Liver (tissue), 9 donors: ENCODE measurements around the gene KRTAP10-6. TPM values are rescaled to one million over a fixed set of nuclear protein-coding genes. Genes with fewer than 3 reads are reported as not detected.
"Not testable (repeated sequence)": the region's sequence is repeated elsewhere in the genome, so short reads cannot be mapped to it uniquely, and the experiment has no call there.

Experiments used
- DNase-seq: peaks from one replicate; pipeline ENCODE4 v3.0.0-alpha.2; 2017; ENCODE audit warnings: low spot score
- H3K27ac ChIP-seq, 2 donors: one replicate each; pipeline ENCODE4 v1.7.0; 2013; ENCODE audit warnings: inconsistent platforms in 2 of 2, low read length in 2 of 2, control low read depth in 1 of 2, low read depth in 1 of 2, mild to moderate bottlenecking in 1 of 2
- H3K27me3 ChIP-seq, 4 donors: one replicate each; pipeline versions ENCODE4 v1.6.1 to v1.7.0; 2013; ENCODE audit warnings: low read length in 3 of 4, inconsistent platforms in 1 of 4, mild to moderate bottlenecking in 1 of 4, moderate library complexity in 1 of 4; ENCODE audit not compliant: control insufficient read depth in 4 of 4, insufficient read depth in 4 of 4
- H3K36me3 ChIP-seq, 4 donors: one replicate each; pipeline versions ENCODE4 v1.6.1 to v1.7.0; 2013; ENCODE audit warnings: low read length in 3 of 4, mild to moderate bottlenecking in 3 of 4, low read depth in 1 of 4, moderate library complexity in 1 of 4; ENCODE audit not compliant: control insufficient read depth in 4 of 4, insufficient read depth in 3 of 4
- H3K4me1 ChIP-seq, 4 donors: one replicate each; pipeline versions ENCODE4 v1.6.1 to v1.7.0; 2013; ENCODE audit warnings: low read length in 3 of 4, mild to moderate bottlenecking in 3 of 4, moderate library complexity in 1 of 4; ENCODE audit not compliant: control insufficient read depth in 4 of 4, insufficient read depth in 4 of 4
- H3K4me3 ChIP-seq, 3 donors: one replicate each; pipeline versions ENCODE4 v1.6.1 to v1.7.0; 2013; ENCODE audit warnings: low read length in 3 of 3, control low read depth in 1 of 3, low read depth in 1 of 3, mild to moderate bottlenecking in 1 of 3
- H3K9ac ChIP-seq, 2 donors: one replicate each; pipeline ENCODE4 v1.7.0; 2013; ENCODE audit warnings: low read length in 2 of 2, mild to moderate bottlenecking in 2 of 2, moderate library complexity in 2 of 2, control low read depth in 1 of 2, low read depth in 1 of 2
- H3K9me3 ChIP-seq, 4 donors: one replicate each; pipeline versions ENCODE4 v1.6.1 to v1.7.0; 2013; ENCODE audit warnings: low read length in 3 of 4; ENCODE audit not compliant: control insufficient read depth in 4 of 4
- EGR1 ChIP-seq, 2 donors: IDR thresholded peaks; 2 replicates each; pipeline ENCODE4 v1.6.1; 2016 to 2018; ENCODE audit warnings: antibody characterized with exemption in 2 of 2, low read depth in 2 of 2
- FOXA1 ChIP-seq: IDR thresholded peaks from 2 replicates; pipeline ENCODE4 v1.6.1; 2016; ENCODE audit warnings: antibody characterized with exemption
- HNF4A ChIP-seq, 2 donors: conservative IDR thresholded peaks; 2 replicates each; pipeline ENCODE4 v1.6.1; 2016; ENCODE audit warnings: antibody characterized with exemption in 2 of 2, mild to moderate bottlenecking in 2 of 2
- HNF4G ChIP-seq: IDR thresholded peaks from 2 replicates; pipeline ENCODE4 v1.6.1; 2016; ENCODE audit warnings: antibody characterized with exemption
- JUND ChIP-seq, 2 donors: IDR thresholded peaks; 2 replicates each; pipeline ENCODE4 v1.6.1; 2016; ENCODE audit warnings: antibody characterized with exemption in 2 of 2
- RAD21 ChIP-seq, 2 donors: IDR thresholded peaks; 2 replicates each; pipeline ENCODE4 v1.6.1; 2016; ENCODE audit warnings: antibody characterized with exemption in 2 of 2, mild to moderate bottlenecking in 2 of 2
- RXRA ChIP-seq, 2 donors: IDR thresholded peaks; 2 replicates each; pipeline ENCODE4 v1.6.1; 2017 to 2018; ENCODE audit warnings: antibody characterized with exemption in 2 of 2, mild to moderate bottlenecking in 1 of 2
- SP1 ChIP-seq: IDR thresholded peaks from 2 replicates; pipeline ENCODE4 v1.6.1; 2018; ENCODE audit warnings: antibody characterized with exemption, mild to moderate bottlenecking
- WGBS: extraction: QIAGEN DNeasy Blood & Tissue Kit; methylation state at CpG from one replicate; pipeline ENCODE4 v1.1.7; 2013; 5-methylcytosine and 5-hydroxymethylcytosine counted together
- polyA plus RNA-seq, 2 donors: library from polyadenylated mRNA; stranded (reverse) in 1 of 2; unstranded in 1 of 2; fragments of 200-250 nt in 1 of 2; fragments of >200 nt in 1 of 2; fragmentation: Nextera tagmentation in 1 of 2; extraction: Ambion mirVana in 1 of 2; gene quantifications; one replicate each; pipeline versions ENCODE4 v1.2.1 to v1.2.3, GENCODE V29; 2013 to 2015
- total RNA-seq, 2 donors: library from RNA; depleted of rRNA; stranded (reverse); fragments of >200 nt; gene quantifications; one replicate each; pipeline ENCODE4 v1.2.3, GENCODE V29; 2014
- TF ChIP-seq, protein P1 (sequence below): IDR thresholded peaks from 2 replicates; pipeline ENCODE4 v1.6.1; 2016; ENCODE audit warnings: antibody characterized with exemption
- TF ChIP-seq, protein P2 (sequence below): IDR thresholded peaks from 2 replicates; pipeline ENCODE4 v1.6.1; 2016; ENCODE audit warnings: antibody characterized with exemption
- TF ChIP-seq, protein P3 (sequence below): fragments of 150-350 bp; IDR thresholded peaks from 2 replicates; pipeline ENCODE4 v1.5.1; 2017; ENCODE audit warnings: improper control_type of control experiment, low read depth, low read length; ENCODE audit not compliant: missing input control
- TF ChIP-seq, protein P4 (sequence below): IDR thresholded peaks from 2 replicates; pipeline ENCODE4 v1.6.1; 2016; ENCODE audit warnings: antibody characterized with exemption, mild to moderate bottlenecking
- TF ChIP-seq, protein P5 (sequence below): IDR thresholded peaks from 2 replicates; pipeline ENCODE4 v1.6.1; 2016; ENCODE audit warnings: antibody characterized with exemption
- donor health status: healthy.
- donor health status: healthy.
- donor health status: healthy.
- donor health status: healthy.
- donor health status: healthy.

The KRTAP10-6 gene
- total and polyA plus RNA-seq, 4 donors: not detected

DNA sequence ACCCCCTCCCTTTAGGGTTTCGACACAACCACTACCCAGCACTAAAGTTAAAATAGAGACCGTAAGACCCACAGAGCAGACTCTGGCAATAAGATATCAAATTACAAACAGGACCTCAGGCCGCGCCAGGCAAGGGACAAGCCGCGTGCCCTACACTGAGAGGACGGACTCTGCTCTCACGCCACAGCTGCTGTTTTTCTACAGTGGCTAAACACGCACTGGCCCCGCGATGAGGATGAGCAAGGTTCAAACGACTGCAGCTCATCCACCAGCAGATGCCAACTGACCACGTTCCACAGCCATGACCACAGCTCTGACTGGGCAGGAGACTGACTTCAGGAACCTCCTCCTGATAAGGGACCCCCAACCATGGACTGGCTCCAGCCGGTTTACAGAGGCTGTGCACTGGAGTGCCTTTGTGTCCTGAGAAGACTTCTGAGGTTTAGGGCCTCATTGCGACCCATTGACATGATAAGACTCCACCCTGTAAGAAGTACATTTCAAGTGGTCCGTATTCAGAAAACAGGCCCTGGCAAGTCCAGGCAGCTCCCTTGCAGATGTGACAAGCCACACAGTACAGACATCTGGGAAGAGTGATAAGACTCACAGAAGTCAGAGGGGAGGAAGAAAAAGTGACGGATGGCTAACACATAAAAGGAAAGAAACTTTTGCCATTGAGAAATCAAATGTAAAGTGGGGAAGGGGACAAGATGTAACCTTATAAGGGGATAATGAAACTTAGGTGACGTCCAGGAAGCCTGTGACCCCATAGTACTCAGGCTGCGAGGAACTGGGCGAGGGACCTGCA is 1.5 kb upstream of the KRTAP10-6 start (continued):
- peak; percentile 86 for TF ChIP-seq SP1

DNA sequence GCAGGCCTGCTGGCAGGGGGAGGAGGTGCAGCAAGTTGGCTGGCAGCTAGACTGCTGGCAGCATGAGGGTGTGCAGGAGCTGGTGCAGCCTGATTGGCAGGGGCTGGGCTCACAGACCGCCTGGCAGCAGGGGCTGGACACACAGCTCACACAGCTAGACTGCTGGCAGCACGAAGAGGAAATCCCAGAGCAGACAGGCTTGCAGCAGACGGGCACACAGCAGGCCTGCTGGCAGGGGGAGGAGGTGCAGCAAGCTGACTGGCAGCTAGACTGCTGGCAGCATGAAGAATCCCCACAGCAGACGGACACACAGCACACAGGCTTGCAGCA is 539 bp downstream of the KRTAP10-6 start:
- WGBS: 34% methylated on average over 4 of the region's 4 CpGs
- H3K36me3 ChIP-seq, H3K4me3 ChIP-seq, H3K27me3 ChIP-seq, H3K27ac ChIP-seq, H3K9ac ChIP-seq, DNase-seq, H3K9me3 ChIP-seq: not testable (repeated sequence)
- H3K4me1 ChIP-seq: peaks cover 1 to 27% (median 16%) of the 10 kb centered on the region in 4 donors

DNA sequence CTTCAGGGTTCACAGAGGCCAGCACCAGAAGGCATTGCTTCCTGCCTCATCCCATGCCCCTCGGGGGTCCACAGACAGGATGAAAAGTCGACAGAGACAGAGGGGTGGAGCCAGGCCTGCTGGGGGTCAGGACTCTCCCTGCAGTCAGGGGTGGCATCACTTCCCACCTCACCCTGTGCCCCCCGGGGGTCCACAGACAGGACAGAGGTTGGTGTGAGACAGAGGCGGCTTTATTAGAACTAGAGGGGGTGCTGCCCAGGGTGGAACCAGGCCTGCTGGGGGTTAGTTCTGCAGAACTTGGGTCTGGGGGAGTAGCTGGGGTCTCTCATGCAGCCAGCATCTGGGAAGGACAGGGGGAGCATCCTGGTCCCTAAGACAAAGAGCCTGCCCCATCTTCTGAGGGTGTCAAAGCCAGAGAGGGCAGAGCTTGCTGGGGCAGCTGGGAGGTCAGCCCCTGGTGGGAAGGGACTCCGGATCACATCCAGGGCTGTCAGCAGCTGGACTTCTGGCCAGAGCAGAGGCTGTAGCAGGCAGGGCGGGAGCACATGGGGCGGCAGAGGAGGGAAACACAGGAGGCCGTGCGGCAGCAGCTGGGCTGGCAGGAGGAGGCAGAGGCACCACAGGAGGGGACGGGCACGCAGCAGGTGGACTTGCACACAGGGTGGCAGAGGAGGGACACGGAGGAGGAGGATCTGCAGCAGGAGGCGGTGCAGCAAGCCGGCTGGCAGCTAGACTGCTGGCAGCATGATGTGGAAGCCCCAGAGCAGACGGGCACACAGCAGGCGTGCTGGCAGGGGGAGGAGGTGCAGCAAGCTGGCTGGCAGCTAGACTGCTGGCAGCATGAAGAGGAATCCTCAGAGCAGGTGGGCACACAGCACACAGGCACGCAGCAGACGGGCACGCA is 1.2 kb downstream of the KRTAP10-6 start:
- not testable (repeated sequence) for H3K27ac ChIP-seq, DNase-seq, H3K9me3 ChIP-seq, H3K27me3 ChIP-seq, H3K9ac ChIP-seq, H3K36me3 ChIP-seq, H3K4me3 ChIP-seq
- 68% methylated on average over 18 of the region's 19 CpGs for WGBS
- H3K4me1 ChIP-seq: peaks cover 1 to 27% (median 16%) of the 10 kb centered on the region in 4 donors

DNA sequence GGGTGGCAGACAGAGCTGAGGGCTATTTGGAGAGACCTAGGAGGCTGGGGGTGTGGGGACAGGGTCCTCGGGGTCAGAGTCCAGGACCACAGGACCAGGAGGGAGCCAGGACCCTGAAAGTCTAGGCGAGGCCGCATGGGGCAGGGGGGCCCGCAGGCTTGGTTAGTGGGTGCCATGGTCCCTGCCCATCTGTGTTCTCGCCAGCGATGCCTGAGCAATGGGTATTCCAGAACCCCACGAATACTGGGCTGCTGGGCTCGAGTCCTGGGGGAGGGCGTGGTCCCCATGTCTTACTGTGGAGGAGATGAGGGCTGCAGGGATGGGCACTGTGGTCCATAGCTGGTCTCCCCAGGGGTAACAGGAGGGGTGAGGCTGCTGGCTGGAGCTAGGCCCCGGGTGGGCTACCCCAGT is 2.0 kb downstream of the KRTAP10-6 start:
- H3K9ac ChIP-seq: no peak overlapping the region
- no peaks in the 10 kb centered on the region for H3K36me3 ChIP-seq
- TF ChIP-seq, protein P1, sequence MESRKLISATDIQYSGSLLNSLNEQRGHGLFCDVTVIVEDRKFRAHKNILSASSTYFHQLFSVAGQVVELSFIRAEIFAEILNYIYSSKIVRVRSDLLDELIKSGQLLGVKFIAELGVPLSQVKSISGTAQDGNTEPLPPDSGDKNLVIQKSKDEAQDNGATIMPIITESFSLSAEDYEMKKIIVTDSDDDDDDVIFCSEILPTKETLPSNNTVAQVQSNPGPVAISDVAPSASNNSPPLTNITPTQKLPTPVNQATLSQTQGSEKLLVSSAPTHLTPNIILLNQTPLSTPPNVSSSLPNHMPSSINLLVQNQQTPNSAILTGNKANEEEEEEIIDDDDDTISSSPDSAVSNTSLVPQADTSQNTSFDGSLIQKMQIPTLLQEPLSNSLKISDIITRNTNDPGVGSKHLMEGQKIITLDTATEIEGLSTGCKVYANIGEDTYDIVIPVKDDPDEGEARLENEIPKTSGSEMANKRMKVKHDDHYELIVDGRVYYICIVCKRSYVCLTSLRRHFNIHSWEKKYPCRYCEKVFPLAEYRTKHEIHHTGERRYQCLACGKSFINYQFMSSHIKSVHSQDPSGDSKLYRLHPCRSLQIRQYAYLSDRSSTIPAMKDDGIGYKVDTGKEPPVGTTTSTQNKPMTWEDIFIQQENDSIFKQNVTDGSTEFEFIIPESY: no peak
- no peak for TF ChIP-seq EGR1 (IDR thresholded peaks at IDR 0.05; ENCODE audit: low read depth in 2 of 2)
- TF ChIP-seq, protein P2, sequence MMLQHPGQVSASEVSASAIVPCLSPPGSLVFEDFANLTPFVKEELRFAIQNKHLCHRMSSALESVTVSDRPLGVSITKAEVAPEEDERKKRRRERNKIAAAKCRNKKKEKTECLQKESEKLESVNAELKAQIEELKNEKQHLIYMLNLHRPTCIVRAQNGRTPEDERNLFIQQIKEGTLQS: no peak
- TF ChIP-seq HNF4A (conservative IDR thresholded peaks at IDR 0.05): no peak
- TF ChIP-seq, protein P3, sequence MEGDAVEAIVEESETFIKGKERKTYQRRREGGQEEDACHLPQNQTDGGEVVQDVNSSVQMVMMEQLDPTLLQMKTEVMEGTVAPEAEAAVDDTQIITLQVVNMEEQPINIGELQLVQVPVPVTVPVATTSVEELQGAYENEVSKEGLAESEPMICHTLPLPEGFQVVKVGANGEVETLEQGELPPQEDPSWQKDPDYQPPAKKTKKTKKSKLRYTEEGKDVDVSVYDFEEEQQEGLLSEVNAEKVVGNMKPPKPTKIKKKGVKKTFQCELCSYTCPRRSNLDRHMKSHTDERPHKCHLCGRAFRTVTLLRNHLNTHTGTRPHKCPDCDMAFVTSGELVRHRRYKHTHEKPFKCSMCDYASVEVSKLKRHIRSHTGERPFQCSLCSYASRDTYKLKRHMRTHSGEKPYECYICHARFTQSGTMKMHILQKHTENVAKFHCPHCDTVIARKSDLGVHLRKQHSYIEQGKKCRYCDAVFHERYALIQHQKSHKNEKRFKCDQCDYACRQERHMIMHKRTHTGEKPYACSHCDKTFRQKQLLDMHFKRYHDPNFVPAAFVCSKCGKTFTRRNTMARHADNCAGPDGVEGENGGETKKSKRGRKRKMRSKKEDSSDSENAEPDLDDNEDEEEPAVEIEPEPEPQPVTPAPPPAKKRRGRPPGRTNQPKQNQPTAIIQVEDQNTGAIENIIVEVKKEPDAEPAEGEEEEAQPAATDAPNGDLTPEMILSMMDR: no peak
- TF ChIP-seq SP1: no peak
- TF ChIP-seq, protein P4, sequence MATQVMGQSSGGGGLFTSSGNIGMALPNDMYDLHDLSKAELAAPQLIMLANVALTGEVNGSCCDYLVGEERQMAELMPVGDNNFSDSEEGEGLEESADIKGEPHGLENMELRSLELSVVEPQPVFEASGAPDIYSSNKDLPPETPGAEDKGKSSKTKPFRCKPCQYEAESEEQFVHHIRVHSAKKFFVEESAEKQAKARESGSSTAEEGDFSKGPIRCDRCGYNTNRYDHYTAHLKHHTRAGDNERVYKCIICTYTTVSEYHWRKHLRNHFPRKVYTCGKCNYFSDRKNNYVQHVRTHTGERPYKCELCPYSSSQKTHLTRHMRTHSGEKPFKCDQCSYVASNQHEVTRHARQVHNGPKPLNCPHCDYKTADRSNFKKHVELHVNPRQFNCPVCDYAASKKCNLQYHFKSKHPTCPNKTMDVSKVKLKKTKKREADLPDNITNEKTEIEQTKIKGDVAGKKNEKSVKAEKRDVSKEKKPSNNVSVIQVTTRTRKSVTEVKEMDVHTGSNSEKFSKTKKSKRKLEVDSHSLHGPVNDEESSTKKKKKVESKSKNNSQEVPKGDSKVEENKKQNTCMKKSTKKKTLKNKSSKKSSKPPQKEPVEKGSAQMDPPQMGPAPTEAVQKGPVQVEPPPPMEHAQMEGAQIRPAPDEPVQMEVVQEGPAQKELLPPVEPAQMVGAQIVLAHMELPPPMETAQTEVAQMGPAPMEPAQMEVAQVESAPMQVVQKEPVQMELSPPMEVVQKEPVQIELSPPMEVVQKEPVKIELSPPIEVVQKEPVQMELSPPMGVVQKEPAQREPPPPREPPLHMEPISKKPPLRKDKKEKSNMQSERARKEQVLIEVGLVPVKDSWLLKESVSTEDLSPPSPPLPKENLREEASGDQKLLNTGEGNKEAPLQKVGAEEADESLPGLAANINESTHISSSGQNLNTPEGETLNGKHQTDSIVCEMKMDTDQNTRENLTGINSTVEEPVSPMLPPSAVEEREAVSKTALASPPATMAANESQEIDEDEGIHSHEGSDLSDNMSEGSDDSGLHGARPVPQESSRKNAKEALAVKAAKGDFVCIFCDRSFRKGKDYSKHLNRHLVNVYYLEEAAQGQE: no peak
- TF ChIP-seq JUND (IDR thresholded peaks at IDR 0.05): no peak
- no peak for TF ChIP-seq HNF4G
- no peak for TF ChIP-seq RXRA (IDR thresholded peaks at IDR 0.05)
- no peak for TF ChIP-seq RAD21 (IDR thresholded peaks at IDR 0.05)
- no peak for TF ChIP-seq FOXA1
- TF ChIP-seq, protein P5, sequence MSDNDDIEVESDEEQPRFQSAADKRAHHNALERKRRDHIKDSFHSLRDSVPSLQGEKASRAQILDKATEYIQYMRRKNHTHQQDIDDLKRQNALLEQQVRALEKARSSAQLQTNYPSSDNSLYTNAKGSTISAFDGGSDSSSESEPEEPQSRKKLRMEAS: no peak
- no peaks in the 10 kb centered on the region for H3K27me3 ChIP-seq
- peaks cover 0 to 6% (median 0%) of the 10 kb centered on the region in 4 donors for H3K9me3 ChIP-seq
- no peak for DNase-seq
- H3K4me1 ChIP-seq: peaks cover 1 to 27% (median 16%) of the 10 kb centered on the region in 4 donors
- 81% methylated on average over 10 of the region's 10 CpGs for WGBS
- H3K27ac ChIP-seq: no peak overlapping the region
- no peak overlapping the region for H3K4me3 ChIP-seq
